ENCODE data around the gene CCDC92. TPM values are rescaled to one million over a fixed set of nuclear protein-coding genes. Genes with fewer than 3 reads are reported as not detected.

Gene CCDC92
- total and polyA plus RNA-seq, 2 of the 8 experiments (the other 6 are each of a cell fraction or from before 2014, with no cell fraction given): 0.43 to 0.51 TPM

DNA sequence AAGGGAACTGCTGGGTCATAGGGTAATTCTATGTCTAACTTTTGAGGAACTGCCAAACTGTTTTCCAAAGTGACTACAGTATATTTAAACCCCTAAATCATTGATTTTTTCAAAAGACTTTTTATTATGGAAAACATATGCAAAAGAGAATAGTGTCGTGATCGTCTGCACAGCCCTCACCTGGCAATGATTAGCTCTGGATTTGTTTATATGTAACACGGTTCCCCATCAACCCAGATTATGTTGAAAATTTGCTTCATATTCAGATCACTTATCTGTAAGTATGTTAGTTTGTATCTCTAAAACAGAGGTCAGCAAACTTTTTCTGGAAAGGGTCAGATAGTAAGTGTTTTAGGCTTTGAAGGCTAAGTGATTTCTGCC, 52.7 kb downstream of the CCDC92 start (continued):
- TF ChIP-seq EZH2 (IDR thresholded peaks at IDR 0.05; ENCODE audit: low read depth, low read length, severe bottlenecking) (no peak), RNF2 (IDR thresholded peaks at IDR 0.05; ENCODE audit: borderline replicate concordance, low read depth, low read length, missing control alignments, poor library complexity, severe bottlenecking) (no peak)
